Activated T-helper 17 cell treated with anti-CD3 and anti-CD28 coated beads, Interleukin-2, amount 50 U/mL, for 72 hours (primary cell): Measurements from ENCODE around the gene ARSB. TPM values are rescaled to one million over a fixed set of nuclear protein-coding genes. Genes with fewer than 3 reads are reported as not detected.
A peak's percentile ranks its signal among the peaks of the same experiment; 100 is the strongest.
"Not testable (repeated sequence)": the region's sequence is repeated elsewhere in the genome, so short reads cannot be mapped to it uniquely, and the experiment has no call there.

Experiments
- ATAC-seq: fragments of 150-1000 bp; cut with Tn5 transposase; replicated peaks from 2 replicates; pipeline ENCODE4 v1.10.0; 2021; ENCODE audit warnings: mild to moderate bottlenecking, moderate library complexity
- H3K27ac Mint-ChIP-seq: one replicate; pipeline ENCODE4 v1.8.0; 2022; ENCODE audit warnings: mixed read lengths
- H3K27me3 Mint-ChIP-seq: one replicate; pipeline ENCODE4 v1.8.0; 2022; ENCODE audit warnings: mixed read lengths
- H3K36me3 Mint-ChIP-seq: one replicate; pipeline ENCODE4 v1.8.0; 2022; ENCODE audit warnings: low read depth, mild to moderate bottlenecking, mixed read lengths
- H3K4me1 Mint-ChIP-seq: one replicate; pipeline ENCODE4 v1.8.0; 2022; ENCODE audit warnings: mixed read lengths
- H3K4me3 Mint-ChIP-seq: one replicate; pipeline ENCODE4 v1.8.0; 2022; ENCODE audit warnings: mild to moderate bottlenecking, mixed read lengths
- H3K9me3 Mint-ChIP-seq: one replicate; pipeline ENCODE4 v1.8.0; 2022; ENCODE audit warnings: mixed read lengths
- total RNA-seq, 2 donors: library from RNA; stranded (reverse); gene quantifications; one replicate each; pipeline ENCODE4 v1.2.3, GENCODE V29; 2022

Gene ARSB
- total RNA-seq, 2 donors from 2014 or later: 6.2 to 21.9 TPM

- peak overlapping the region; percentile 92 for H3K4me3 Mint-ChIP-seq
- ATAC-seq: not testable (repeated sequence)
Measured at GRCh38 chr5:78983194-78983593, 1.9 kb downstream of the ARSB start.

GRCh38 chr5:78979909-78980308 is 5.2 kb downstream of the ARSB start:
- Mint-ChIP-seq H3K4me1 (peaks cover 29% of the 10 kb centered on the region), H3K27me3 (no peaks in the 10 kb centered on the region), H3K9me3 (no peaks in the 10 kb centered on the region), H3K4me3 (no peak overlapping the region), H3K36me3 (no peaks in the 10 kb centered on the region), H3K27ac (no peak overlapping the region)
- ATAC-seq: no peak

More at GRCh38 chr5:78983194-78983593, 1.9 kb downstream of the ARSB start:
- H3K4me1 Mint-ChIP-seq: peaks cover 30% of the 10 kb centered on the region
- not testable (repeated sequence) for H3K27me3 Mint-ChIP-seq, H3K9me3 Mint-ChIP-seq, H3K27ac Mint-ChIP-seq, H3K36me3 Mint-ChIP-seq

GRCh38 chr5:78979117-78979742 is 5.9 kb downstream of the ARSB start:
- Mint-ChIP-seq H3K4me3 (no peak overlapping the region), H3K9me3 (no peaks in the 10 kb centered on the region), H3K4me1 (peaks cover 28% of the 10 kb centered on the region)

GRCh38 chr5:78975035-78975434 is 10.1 kb downstream of the ARSB start:
- H3K27me3 Mint-ChIP-seq: no peaks in the 10 kb centered on the region
- no peaks in the 10 kb centered on the region for H3K9me3 Mint-ChIP-seq
- peaks cover 15% of the 10 kb centered on the region for H3K4me1 Mint-ChIP-seq
- no peak for ATAC-seq
- no peak overlapping the region for H3K4me3 Mint-ChIP-seq
- no peaks in the 10 kb centered on the region for H3K36me3 Mint-ChIP-seq
- no peak overlapping the region for H3K27ac Mint-ChIP-seq

More at GRCh38 chr5:78979117-78979742, 5.9 kb downstream of the ARSB start:
- Mint-ChIP-seq H3K27me3 (no peaks in the 10 kb centered on the region), H3K27ac (no peak overlapping the region), H3K36me3 (no peaks in the 10 kb centered on the region)
- peak; percentile 76 for ATAC-seq

GRCh38 chr5:78974601-78975000 is 10.5 kb downstream of the ARSB start:
- Mint-ChIP-seq H3K27ac (no peak overlapping the region), H3K4me3 (no peak overlapping the region), H3K36me3 (no peaks in the 10 kb centered on the region), H3K27me3 (no peaks in the 10 kb centered on the region), H3K4me1 (peaks cover 12% of the 10 kb centered on the region), H3K9me3 (no peaks in the 10 kb centered on the region)
- ATAC-seq: no peak

GRCh38 chr5:78974011-78974410 is 11.1 kb downstream of the ARSB start:
- ATAC-seq: no peak
- Mint-ChIP-seq H3K4me3 (no peak overlapping the region), H3K27me3 (no peaks in the 10 kb centered on the region), H3K36me3 (peaks cover under 1% of the 10 kb centered on the region), H3K4me1 (peaks cover 6% of the 10 kb centered on the region), H3K9me3 (no peaks in the 10 kb centered on the region), H3K27ac (no peak overlapping the region)

GRCh38 chr5:78972654-78973428 is 12.3 kb downstream of the ARSB start:
- H3K27ac Mint-ChIP-seq: no peak overlapping the region
- ATAC-seq: no peak
- H3K4me3 Mint-ChIP-seq: no peak overlapping the region
- peaks cover 12% of the 10 kb centered on the region for H3K36me3 Mint-ChIP-seq
- peaks cover 5% of the 10 kb centered on the region for H3K4me1 Mint-ChIP-seq
- no peaks in the 10 kb centered on the region for H3K9me3 Mint-ChIP-seq
- H3K27me3 Mint-ChIP-seq: no peaks in the 10 kb centered on the region

GRCh38 chr5:78971998-78972397 is 13.1 kb downstream of the ARSB start:
- Mint-ChIP-seq H3K36me3 (peaks cover 21% of the 10 kb centered on the region), H3K27me3 (no peaks in the 10 kb centered on the region), H3K4me3 (no peak overlapping the region), H3K9me3 (no peaks in the 10 kb centered on the region), H3K4me1 (no peaks in the 10 kb centered on the region), H3K27ac (no peak overlapping the region)
- no peak for ATAC-seq

- H3K27ac Mint-ChIP-seq: no peak overlapping the region
- no peaks in the 10 kb centered on the region for H3K4me1 Mint-ChIP-seq
- no peaks in the 10 kb centered on the region for H3K9me3 Mint-ChIP-seq
- H3K27me3 Mint-ChIP-seq: no peaks in the 10 kb centered on the region
- no peak overlapping the region for H3K4me3 Mint-ChIP-seq
- no peak for ATAC-seq
- H3K36me3 Mint-ChIP-seq: peaks cover 40% of the 10 kb centered on the region
Measured at GRCh38 chr5:78968781-78969180, 16.3 kb downstream of the ARSB start.

- peaks cover 65% of the 10 kb centered on the region for H3K36me3 Mint-ChIP-seq
Measured at GRCh38 chr5:78964889-78965288, 20.2 kb downstream of the ARSB start.

GRCh38 chr5:78961743-78962142 is 23.4 kb downstream of the ARSB start:
- H3K36me3 Mint-ChIP-seq: peaks cover 42% of the 10 kb centered on the region
- H3K27ac Mint-ChIP-seq: no peak overlapping the region
- no peaks in the 10 kb centered on the region for H3K4me1 Mint-ChIP-seq
- H3K4me3 Mint-ChIP-seq: no peak overlapping the region
- no peak for ATAC-seq
- H3K9me3 Mint-ChIP-seq: no peaks in the 10 kb centered on the region
- H3K27me3 Mint-ChIP-seq: no peaks in the 10 kb centered on the region

More at GRCh38 chr5:78964889-78965288, 20.2 kb downstream of the ARSB start:
- no peak overlapping the region for H3K27ac Mint-ChIP-seq
- no peak overlapping the region for H3K4me3 Mint-ChIP-seq
- no peaks in the 10 kb centered on the region for H3K4me1 Mint-ChIP-seq
- ATAC-seq: no peak
- H3K9me3 Mint-ChIP-seq: no peaks in the 10 kb centered on the region
- H3K27me3 Mint-ChIP-seq: no peaks in the 10 kb centered on the region

- Mint-ChIP-seq H3K27me3 (no peaks in the 10 kb centered on the region), H3K27ac (no peak overlapping the region), H3K9me3 (no peaks in the 10 kb centered on the region), H3K36me3 (peaks cover 45% of the 10 kb centered on the region), H3K4me3 (no peak overlapping the region), H3K4me1 (no peaks in the 10 kb centered on the region)
- ATAC-seq: no peak
Measured at GRCh38 chr5:78959767-78960166, 25.3 kb downstream of the ARSB start.

GRCh38 chr5:78958672-78959445 is 26.3 kb downstream of the ARSB start:
- H3K4me3 Mint-ChIP-seq: no peak overlapping the region
- no peaks in the 10 kb centered on the region for H3K27me3 Mint-ChIP-seq
- H3K4me1 Mint-ChIP-seq: peaks cover 3% of the 10 kb centered on the region
- H3K36me3 Mint-ChIP-seq: peaks cover 41% of the 10 kb centered on the region
- no peaks in the 10 kb centered on the region for H3K9me3 Mint-ChIP-seq
- H3K27ac Mint-ChIP-seq: no peak overlapping the region
- no peak for ATAC-seq

GRCh38 chr5:78956901-78957300 is 28.2 kb downstream of the ARSB start:
- Mint-ChIP-seq H3K4me3 (no peak overlapping the region), H3K27ac (no peak overlapping the region), H3K9me3 (no peaks in the 10 kb centered on the region), H3K36me3 (peaks cover 29% of the 10 kb centered on the region), H3K4me1 (peaks cover 10% of the 10 kb centered on the region), H3K27me3 (no peaks in the 10 kb centered on the region)
- no peak for ATAC-seq
